ENCODE results near the gene MAZ. TPM values are rescaled to one million over a fixed set of nuclear protein-coding genes. Genes with fewer than 3 reads are reported as not detected.

Gene MAZ
- total RNA-seq, 2 donors from 2014 or later = 180 to 188 TPM

DNA sequence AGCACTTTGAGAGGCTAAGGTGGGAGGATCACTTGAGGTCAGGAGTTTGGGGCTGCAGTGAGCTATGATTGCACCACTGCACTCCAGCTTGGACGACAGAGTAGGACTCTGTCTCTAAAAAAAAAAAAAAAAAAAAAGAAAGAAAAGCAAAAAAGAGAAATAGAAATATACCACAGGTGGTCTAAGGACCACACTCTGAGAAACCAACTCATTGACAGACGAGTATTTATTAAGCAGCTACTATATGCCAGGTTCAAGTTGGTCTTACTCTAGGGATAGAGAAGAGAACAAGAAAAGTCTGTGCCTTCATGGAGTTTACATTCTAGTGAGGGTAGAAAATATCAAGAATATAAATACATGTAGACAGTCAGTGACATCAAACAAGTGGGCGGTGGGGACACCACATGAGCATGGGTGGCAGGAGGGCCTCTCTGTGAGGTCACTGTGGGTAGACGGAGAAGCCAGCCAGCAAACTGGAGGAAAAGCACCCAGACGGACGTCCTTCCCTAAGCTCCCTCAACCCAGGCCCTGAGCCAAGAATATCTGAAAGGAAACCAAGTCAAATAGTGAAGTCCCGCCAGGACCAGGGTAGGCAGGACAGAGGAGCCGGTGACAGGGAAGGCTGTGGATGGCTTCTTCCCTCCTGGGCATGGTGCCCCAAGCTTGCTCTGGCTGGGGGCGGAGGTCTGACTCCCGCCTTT lies 52.0 kb downstream of the MAZ start:
- DNase-seq (ENCODE audit: low spot score) = peak; percentile 60
- WGBS = 39% methylated on average over 10 of the region's 10 CpGs
- no peaks in the 10 kb centered on the region for H3K9me3 ChIP-seq
- H3K27ac ChIP-seq = no peak overlapping the region
- peaks cover 10% of the 10 kb centered on the region for H3K4me1 ChIP-seq (replicated peaks)
- intact Hi-C loops (cut with DNase I) = no loop called here
- peak; percentile 53 for TF ChIP-seq POLR2AphosphoS5 (IDR thresholded peaks at IDR 0.05)
- TF ChIP-seq, protein P1, sequence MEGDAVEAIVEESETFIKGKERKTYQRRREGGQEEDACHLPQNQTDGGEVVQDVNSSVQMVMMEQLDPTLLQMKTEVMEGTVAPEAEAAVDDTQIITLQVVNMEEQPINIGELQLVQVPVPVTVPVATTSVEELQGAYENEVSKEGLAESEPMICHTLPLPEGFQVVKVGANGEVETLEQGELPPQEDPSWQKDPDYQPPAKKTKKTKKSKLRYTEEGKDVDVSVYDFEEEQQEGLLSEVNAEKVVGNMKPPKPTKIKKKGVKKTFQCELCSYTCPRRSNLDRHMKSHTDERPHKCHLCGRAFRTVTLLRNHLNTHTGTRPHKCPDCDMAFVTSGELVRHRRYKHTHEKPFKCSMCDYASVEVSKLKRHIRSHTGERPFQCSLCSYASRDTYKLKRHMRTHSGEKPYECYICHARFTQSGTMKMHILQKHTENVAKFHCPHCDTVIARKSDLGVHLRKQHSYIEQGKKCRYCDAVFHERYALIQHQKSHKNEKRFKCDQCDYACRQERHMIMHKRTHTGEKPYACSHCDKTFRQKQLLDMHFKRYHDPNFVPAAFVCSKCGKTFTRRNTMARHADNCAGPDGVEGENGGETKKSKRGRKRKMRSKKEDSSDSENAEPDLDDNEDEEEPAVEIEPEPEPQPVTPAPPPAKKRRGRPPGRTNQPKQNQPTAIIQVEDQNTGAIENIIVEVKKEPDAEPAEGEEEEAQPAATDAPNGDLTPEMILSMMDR (IDR thresholded peaks at IDR 0.05) = no peak
- H3K4me3 ChIP-seq = no peak overlapping the region
- H3K27me3 ChIP-seq (replicated peaks; ENCODE audit: insufficient read depth) = no peaks in the 10 kb centered on the region
- H3K36me3 ChIP-seq = no peaks in the 10 kb centered on the region

- H3K9me3 ChIP-seq = no peaks in the 10 kb centered on the region
- DNase-seq (ENCODE audit: low spot score) = no peak
- no peaks in the 10 kb centered on the region for H3K36me3 ChIP-seq
- no peak overlapping the region for H3K27ac ChIP-seq
- 92% methylated on average over 19 of the region's 19 CpGs for WGBS
- TF ChIP-seq POLR2AphosphoS5 (IDR thresholded peaks at IDR 0.05) (no peak), POLR2A (IDR thresholded peaks at IDR 0.05) (no peak)
- TF ChIP-seq, protein P1 (IDR thresholded peaks at IDR 0.05) = no peak
- H3K4me1 ChIP-seq (replicated peaks) = peaks cover 10% of the 10 kb centered on the region
- H3K4me3 ChIP-seq = no peak overlapping the region
- intact Hi-C loops (cut with DNase I) = no loop called here
- H3K27me3 ChIP-seq (replicated peaks; ENCODE audit: insufficient read depth) = no peaks in the 10 kb centered on the region
Observed at GRCh38 chr16:29858974-29859373, 52.6 kb downstream of the MAZ start.

GRCh38 chr16:29860218-29860617 lies 53.9 kb downstream of the MAZ start:
- no peaks in the 10 kb centered on the region for H3K9me3 ChIP-seq
- no peak for TF ChIP-seq POLR2A (IDR thresholded peaks at IDR 0.05)
- TF ChIP-seq, protein P1 (IDR thresholded peaks at IDR 0.05) = no peak
- no peak for TF ChIP-seq POLR2AphosphoS5 (IDR thresholded peaks at IDR 0.05)
- intact Hi-C loops (cut with DNase I) = loop anchor here (5.0 kb wide), 2 partner anchors 43 to 142 kb away; partner anchors contain the start of gene PAGR1
- no peaks in the 10 kb centered on the region for H3K27me3 ChIP-seq (replicated peaks; ENCODE audit: insufficient read depth)
- no peaks in the 10 kb centered on the region for H3K36me3 ChIP-seq
- H3K4me3 ChIP-seq = no peak overlapping the region
- H3K4me1 ChIP-seq (replicated peaks) = peaks cover 10% of the 10 kb centered on the region
- H3K27ac ChIP-seq = no peak overlapping the region
- DNase-seq (ENCODE audit: low spot score) = no peak
- 93% methylated on average over 9 of the region's 9 CpGs for WGBS

Small RNA genes within 50 kb of the gene (small RNA-seq; reads per million reads assigned to genes)
- gene AC009133.6 (0 reads per million in 2 donors), gene AC120114.4 (0 reads per million in 2 donors)

Other genes with a start within 250 kb of the MAZ start
- 1 to 10 TPM; 1.6 to 2.0 TPM for gene SPN, start 143.3 kb upstream of the MAZ start, total RNA-seq
- 10 to 100 TPM in 1 of 2 donors, 1 to 10 TPM in 1; 8.3 to 11.1 TPM for gene QPRT, start 127.3 kb upstream of the MAZ start, total RNA-seq
- 1 to 10 TPM; 1.1 to 1.2 TPM for gene C16orf54, start 60.5 kb upstream of the MAZ start, total RNA-seq
- not detected for gene ZG16, start 28.3 kb upstream of the MAZ start, total RNA-seq
- gene KIF22, start 15.8 kb upstream of the MAZ start, total RNA-seq = 10 to 100 TPM; 58.5 to 89.6 TPM
- 10 to 100 TPM in 1 of 2 donors, 1 to 10 TPM in 1; 6.6 to 19.2 TPM for gene PRRT2, start 5.7 kb downstream of the MAZ start, total RNA-seq
- gene PAGR1, start 9.6 kb downstream of the MAZ start, total RNA-seq = 10 to 100 TPM; 64.3 to 64.4 TPM
- gene MVP, start 13.9 kb downstream of the MAZ start, total RNA-seq = 100 to 1,000 TPM in 1 of 2 donors, 10 to 100 TPM in 1; 59.3 to 247 TPM
- 100 to 1,000 TPM; 121 to 132 TPM for gene CDIPT, start 56.7 kb downstream of the MAZ start, total RNA-seq
- gene SEZ6L2, start 93.0 kb downstream of the MAZ start, total RNA-seq = 10 to 100 TPM; 60.7 to 62.9 TPM
- gene ASPHD1, start 94.0 kb downstream of the MAZ start, total RNA-seq = 1 to 10 TPM; 1.2 to 5.1 TPM
- gene KCTD13, start 119.7 kb downstream of the MAZ start, total RNA-seq = 100 to 1,000 TPM in 1 of 2 donors, 10 to 100 TPM in 1; 15.9 to 134 TPM
- gene TMEM219, start 155.6 kb downstream of the MAZ start, total RNA-seq = 100 to 1,000 TPM; 188 to 218 TPM
- 10 to 100 TPM; 43.8 to 97.4 TPM for gene TAOK2, start 167.3 kb downstream of the MAZ start, total RNA-seq
- gene HIRIP3, start 189.1 kb downstream of the MAZ start, total RNA-seq = 10 to 100 TPM; 10.8 to 22.4 TPM
- gene INO80E, start 189.7 kb downstream of the MAZ start, total RNA-seq = 100 to 1,000 TPM in 1 of 2 donors, 10 to 100 TPM in 1; 51.8 to 113 TPM
- 1 to 10 TPM; 3.0 to 6.4 TPM for gene DOC2A, start 204.5 kb downstream of the MAZ start, total RNA-seq
- not detected for gene C16orf92, start 216.7 kb downstream of the MAZ start, total RNA-seq
- gene TLCD3B, start 224.7 kb downstream of the MAZ start, total RNA-seq = 10 to 100 TPM in 1 of 2 donors, under 1 TPM in 1; 0.46 to 17.2 TPM

Measured in prostate gland (tissue), 2 donors.